Measurements from ENCODE around the gene JUP. TPM values are rescaled to one million over a fixed set of nuclear protein-coding genes. Genes with fewer than 3 reads are reported as not detected.
A peak's percentile ranks its signal among the peaks of the same experiment; 100 is the strongest.

JUP gene
- total RNA-seq, 1 donor from 2014 or later = 0.14 TPM

GRCh38 chr17:41723801-41724475 is 62.6 kb downstream of the JUP start:
- Mint-ChIP-seq H3K9me3 (no peaks in the 10 kb centered on the region), H3K4me3 (no peak overlapping the region), H3K27me3 (peaks cover 5% of the 10 kb centered on the region)

GRCh38 chr17:41722231-41722630 is 64.3 kb downstream of the JUP start:
- Mint-ChIP-seq H3K9me3 (no peaks in the 10 kb centered on the region), H3K36me3 (ENCODE audit: low read depth) (no peaks in the 10 kb centered on the region), H3K27me3 (peaks cover 5% of the 10 kb centered on the region), H3K27ac (no peak overlapping the region), H3K4me3 (no peak overlapping the region), H3K4me1 (peaks cover 6% of the 10 kb centered on the region)
- DNase-seq = no peak
- intact Hi-C loops (cut with micrococcal nuclease) = no loop called here

More at GRCh38 chr17:41723801-41724475, 62.6 kb downstream of the JUP start:
- Mint-ChIP-seq H3K4me1 (no peaks in the 10 kb centered on the region), H3K36me3 (ENCODE audit: low read depth) (no peaks in the 10 kb centered on the region), H3K27ac (no peak overlapping the region)
- no peak for DNase-seq
- intact Hi-C loops (cut with micrococcal nuclease) = no loop called here

GRCh38 chr17:41718287-41718645 is 68.2 kb downstream of the JUP start:
- intact Hi-C loops (cut with micrococcal nuclease) = no loop called here
- H3K27ac Mint-ChIP-seq = no peak overlapping the region

GRCh38 chr17:41717408-41718286 is 68.9 kb downstream of the JUP start:
- Mint-ChIP-seq H3K4me3 (peak overlapping the region; percentile 23), H3K9me3 (no peaks in the 10 kb centered on the region), H3K36me3 (ENCODE audit: low read depth) (no peaks in the 10 kb centered on the region), H3K27me3 (peaks cover 8% of the 10 kb centered on the region), H3K4me1 (peaks cover 7% of the 10 kb centered on the region), H3K27ac (no peak overlapping the region)
- intact Hi-C loops (cut with micrococcal nuclease) = no loop called here
- DNase-seq = peak; percentile 71

More at GRCh38 chr17:41718287-41718645, 68.2 kb downstream of the JUP start:
- Mint-ChIP-seq H3K4me1 (peaks cover 7% of the 10 kb centered on the region), H3K4me3 (no peak overlapping the region), H3K9me3 (no peaks in the 10 kb centered on the region), H3K36me3 (ENCODE audit: low read depth) (no peaks in the 10 kb centered on the region), H3K27me3 (peaks cover 7% of the 10 kb centered on the region)
- no peak for DNase-seq

- Mint-ChIP-seq H3K4me1 (peaks cover 5% of the 10 kb centered on the region), H3K9me3 (no peaks in the 10 kb centered on the region), H3K36me3 (ENCODE audit: low read depth) (no peaks in the 10 kb centered on the region), H3K27ac (no peak within 1 kb of the TSS), H3K27me3 (peaks cover 15% of the 10 kb centered on the region), H3K4me3 (no peak within 1 kb of the TSS)
- intact Hi-C loops (cut with micrococcal nuclease) = no loop called here
- no peak for DNase-seq
Measured at GRCh38 chr17:41711669-41712400, 74.7 kb downstream of the JUP start, which contains the start of gene GAST. TSS of gene GAST (plus strand) at chr17:41712331. CDS start at chr17:41715437, 3,106 bp downstream.

- no peaks in the 10 kb centered on the region for H3K36me3 Mint-ChIP-seq (ENCODE audit: low read depth)
- no peak for DNase-seq
Measured at GRCh38 chr17:41710472-41711090, 75.9 kb downstream of the JUP start.

GRCh38 chr17:41707803-41708669 is 78.5 kb downstream of the JUP start:
- Mint-ChIP-seq H3K27me3 (peaks cover 18% of the 10 kb centered on the region), H3K36me3 (ENCODE audit: low read depth) (no peaks in the 10 kb centered on the region), H3K9me3 (no peaks in the 10 kb centered on the region), H3K27ac (no peak overlapping the region), H3K4me1 (peaks cover 10% of the 10 kb centered on the region), H3K4me3 (no peak overlapping the region)
- DNase-seq = no peak
- intact Hi-C loops (cut with micrococcal nuclease) = no loop called here

More at GRCh38 chr17:41710472-41711090, 75.9 kb downstream of the JUP start:
- H3K27me3 Mint-ChIP-seq = peaks cover 15% of the 10 kb centered on the region
- no peak overlapping the region for H3K4me3 Mint-ChIP-seq
- peaks cover 7% of the 10 kb centered on the region for H3K4me1 Mint-ChIP-seq
- intact Hi-C loops (cut with micrococcal nuclease) = no loop called here
- H3K27ac Mint-ChIP-seq = no peak overlapping the region
- H3K9me3 Mint-ChIP-seq = no peaks in the 10 kb centered on the region

GRCh38 chr17:41705271-41705991 is 81.1 kb downstream of the JUP start:
- no peaks in the 10 kb centered on the region for H3K36me3 Mint-ChIP-seq (ENCODE audit: low read depth)
- no peak overlapping the region for H3K27ac Mint-ChIP-seq
- DNase-seq = no peak
- intact Hi-C loops (cut with micrococcal nuclease) = no loop called here
- no peak overlapping the region for H3K4me3 Mint-ChIP-seq
- peaks cover 6% of the 10 kb centered on the region for H3K4me1 Mint-ChIP-seq
- H3K27me3 Mint-ChIP-seq = peaks cover 10% of the 10 kb centered on the region
- no peaks in the 10 kb centered on the region for H3K9me3 Mint-ChIP-seq

Other genes with a start within 250 kb of the JUP start
- gene KRT9, start 214.7 kb downstream of the JUP start, total RNA-seq = not detected in 2 replicates
- not detected in 2 replicates for gene KRT14, start 199.8 kb downstream of the JUP start, total RNA-seq
- gene KRT16, start 173.9 kb downstream of the JUP start, total RNA-seq = not detected in 2 replicates
- gene KRT17, start 162.1 kb downstream of the JUP start, total RNA-seq = not detected in 2 replicates
- 837 and 858 TPM in 2 replicates for gene EIF1, start 97.8 kb downstream of the JUP start, total RNA-seq
- gene GAST, start 74.4 kb downstream of the JUP start, total RNA-seq = not detected in 2 replicates
- gene HAP1, start 52.1 kb downstream of the JUP start, total RNA-seq = 0.02 and 0.05 TPM in 2 replicates
- 4.1 and 5.9 TPM in 2 replicates for gene P3H4, start 25.2 kb upstream of the JUP start, total RNA-seq
- 0.31 and 0.47 TPM in 2 replicates for gene FKBP10, start 26.3 kb upstream of the JUP start, total RNA-seq
- 46.2 and 47.3 TPM in 2 replicates for gene NT5C3B, start 49.5 kb upstream of the JUP start, total RNA-seq
- not detected in 2 replicates for gene KLHL10, start 51.1 kb upstream of the JUP start, total RNA-seq
- gene KLHL11, start 78.7 kb upstream of the JUP start, total RNA-seq = 22.6 and 22.8 TPM in 2 replicates
- 225 and 229 TPM in 2 replicates for gene ACLY, start 132.2 kb upstream of the JUP start, total RNA-seq
- 0.63 and 0.76 TPM in 2 replicates for gene ODAD4, start 143.9 kb upstream of the JUP start, total RNA-seq
- gene CNP, start 180.1 kb upstream of the JUP start, total RNA-seq = 81.6 and 84.1 TPM in 2 replicates
- 121 and 128 TPM in 2 replicates for gene DNAJC7, start 230.7 kb upstream of the JUP start, total RNA-seq
- gene NKIRAS2, start 233.4 kb upstream of the JUP start, total RNA-seq = 29.5 and 30.3 TPM in 2 replicates

Measured in activated CD4-positive, alpha-beta T cell treated with anti-CD3 and anti-CD28 coated beads, Interleukin-2, amount 10 ng/mL, durations not matched to agents 24 days and 14 days (primary cell).